Measurements from ENCODE around the gene PAWR.
"Not testable (repeated sequence)": the region's sequence is repeated elsewhere in the genome, so short reads cannot be mapped to it uniquely, and the experiment has no call there.

Gene PAWR

GRCh38 chr12:79686171-79686570 is 4.6 kb downstream of the PAWR start:
- DNase-seq (ENCODE audit: low read depth), result no peak

GRCh38 chr12:79685068-79685467 is 5.7 kb downstream of the PAWR start:
- peak; percentile 40 for DNase-seq (ENCODE audit: low read depth)

- not testable (repeated sequence) for DNase-seq (ENCODE audit: low read depth)
These were observed 6.4 kb downstream of the PAWR start for GRCh38 chr12:79684338-79684737.

GRCh38 chr12:79682593-79682992 is 8.2 kb downstream of the PAWR start:
- no peak for DNase-seq (ENCODE audit: low read depth)

- DNase-seq (ENCODE audit: low read depth), result no peak
These were observed 9.7 kb downstream of the PAWR start for GRCh38 chr12:79681008-79681590.

- DNase-seq (ENCODE audit: low read depth), result no peak
These were observed 10.7 kb downstream of the PAWR start for GRCh38 chr12:79680051-79680450.

- DNase-seq (ENCODE audit: low read depth), result no peak
These were observed 12.5 kb downstream of the PAWR start for GRCh38 chr12:79678306-79678705.

- DNase-seq (ENCODE audit: low read depth), result no peak
These were observed 13.1 kb downstream of the PAWR start for GRCh38 chr12:79677672-79678071.

- DNase-seq (ENCODE audit: low read depth), result no peak
These were observed 14.2 kb downstream of the PAWR start for GRCh38 chr12:79676579-79676978.

GRCh38 chr12:79674629-79675028 is 16.1 kb downstream of the PAWR start:
- no peak for DNase-seq (ENCODE audit: low read depth)

GRCh38 chr12:79673354-79673753 is 17.4 kb downstream of the PAWR start:
- DNase-seq (ENCODE audit: low read depth), result no peak

GRCh38 chr12:79668113-79668512 is 22.7 kb downstream of the PAWR start:
- no peak for DNase-seq (ENCODE audit: low read depth)

- DNase-seq (ENCODE audit: low read depth), result no peak
These were observed 25.4 kb downstream of the PAWR start for GRCh38 chr12:79665212-79665887.

- DNase-seq (ENCODE audit: low read depth), result no peak
These were observed 26.2 kb downstream of the PAWR start for GRCh38 chr12:79664518-79664917.

GRCh38 chr12:79662046-79662811 is 28.5 kb downstream of the PAWR start:
- DNase-seq (ENCODE audit: low read depth), result peak; percentile 35

GRCh38 chr12:79661629-79662028 is 29.1 kb downstream of the PAWR start:
- no peak for DNase-seq (ENCODE audit: low read depth)

GRCh38 chr12:79659961-79660431 is 30.8 kb downstream of the PAWR start:
- DNase-seq (ENCODE audit: low read depth), result no peak

GRCh38 chr12:79658221-79658620 is 32.5 kb downstream of the PAWR start:
- DNase-seq (ENCODE audit: low read depth), result no peak

GRCh38 chr12:79657136-79657535 is 33.6 kb downstream of the PAWR start:
- DNase-seq (ENCODE audit: low read depth), result no peak

- no peak for DNase-seq (ENCODE audit: low read depth)
These were observed 35.7 kb downstream of the PAWR start for GRCh38 chr12:79655036-79655435.

GRCh38 chr12:79652521-79652920 is 38.2 kb downstream of the PAWR start:
- DNase-seq (ENCODE audit: low read depth), result no peak

- no peak for DNase-seq (ENCODE audit: low read depth)
These were observed 40.3 kb downstream of the PAWR start for GRCh38 chr12:79650440-79650839.

GRCh38 chr12:79648881-79649280 is 41.9 kb downstream of the PAWR start:
- no peak for DNase-seq (ENCODE audit: low read depth)
